NCI-H345 treated with DMSO at 0.1 percent for 48 hours (cell line): ENCODE measurements around the gene SOHLH1.

ENCODE experiments used
- DNase-seq: peaks from one replicate; lab custom pipeline; 2025; ENCODE audit not compliant: unreplicated experiment; lab: John Stamatoyannopoulos, UW

SOHLH1 gene, protein sequence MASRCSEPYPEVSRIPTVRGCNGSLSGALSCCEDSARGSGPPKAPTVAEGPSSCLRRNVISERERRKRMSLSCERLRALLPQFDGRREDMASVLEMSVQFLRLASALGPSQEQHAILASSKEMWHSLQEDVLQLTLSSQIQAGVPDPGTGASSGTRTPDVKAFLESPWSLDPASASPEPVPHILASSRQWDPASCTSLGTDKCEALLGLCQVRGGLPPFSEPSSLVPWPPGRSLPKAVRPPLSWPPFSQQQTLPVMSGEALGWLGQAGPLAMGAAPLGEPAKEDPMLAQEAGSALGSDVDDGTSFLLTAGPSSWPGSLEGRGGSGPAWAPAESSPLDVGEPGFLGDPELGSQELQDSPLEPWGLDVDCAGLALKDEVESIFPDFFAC

DNA sequence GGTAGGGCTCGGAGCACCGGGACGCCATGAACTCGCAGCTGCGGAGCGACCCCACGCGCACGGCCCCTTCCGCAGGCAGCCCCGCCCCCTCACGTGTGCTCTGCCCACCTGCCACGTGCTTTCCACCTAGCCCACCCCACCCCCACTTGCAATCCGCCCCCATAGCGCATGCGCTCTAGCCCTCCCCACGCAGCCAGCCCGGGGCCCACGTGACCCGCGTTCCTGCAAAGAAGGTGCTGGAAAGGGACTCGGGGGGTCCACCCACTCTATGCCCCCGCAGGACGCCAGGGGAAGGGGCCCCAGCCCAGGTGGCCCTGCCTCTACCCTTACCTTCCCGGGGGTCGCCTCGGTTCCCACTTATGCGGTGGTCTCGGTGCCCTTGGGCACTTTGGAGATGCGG, at the start of gene SOHLH1:
Gene SOHLH1, minus strand, starts transcription at position 42 of the 400 bp plus-strand sequence. Its CDS starts 14 bp downstream, at position 28.
- DNase-seq: no peak

DNA sequence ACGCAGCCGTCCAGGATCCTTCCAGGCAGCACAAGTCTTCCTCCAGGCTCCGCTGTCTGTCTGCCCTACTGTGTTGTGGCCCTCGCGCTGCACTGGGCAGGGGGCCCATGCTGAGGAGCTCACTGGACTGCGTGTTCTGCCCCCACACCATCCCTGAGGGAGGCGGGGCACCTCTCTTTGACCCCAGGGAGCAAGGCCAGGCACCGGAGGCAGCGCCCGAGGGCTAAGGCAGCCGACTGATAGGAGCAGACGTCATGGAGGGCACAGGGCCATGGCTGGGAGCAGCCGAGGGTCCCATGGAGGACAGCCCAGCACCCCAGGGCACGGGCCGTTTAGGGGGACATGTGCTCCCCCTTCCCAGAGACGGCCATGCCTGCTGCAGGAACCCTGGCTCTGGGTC, 49.4 kb upstream of the SOHLH1 start:
- no peak for DNase-seq

DNA sequence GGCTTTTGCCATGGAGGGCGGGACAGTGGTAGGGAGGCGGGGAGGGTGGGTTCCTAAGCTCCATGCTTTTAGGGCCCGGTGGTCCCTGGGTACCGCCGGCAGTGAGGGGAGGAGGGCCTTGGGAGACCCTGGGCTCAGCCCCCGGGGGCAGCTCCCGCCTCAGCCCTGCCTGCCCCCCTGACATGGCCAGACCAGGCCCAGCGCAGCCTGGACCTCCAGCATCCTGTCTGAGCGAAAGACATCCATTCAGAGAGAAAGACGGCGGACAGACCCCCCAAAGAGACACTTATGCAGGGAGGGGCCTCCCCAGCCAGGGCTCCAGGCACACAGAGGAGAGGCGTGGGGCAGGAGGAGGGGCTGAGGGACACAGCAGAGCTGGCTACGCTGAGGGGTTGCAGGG, 48.0 kb upstream of the SOHLH1 start:
- DNase-seq: no peak

DNA sequence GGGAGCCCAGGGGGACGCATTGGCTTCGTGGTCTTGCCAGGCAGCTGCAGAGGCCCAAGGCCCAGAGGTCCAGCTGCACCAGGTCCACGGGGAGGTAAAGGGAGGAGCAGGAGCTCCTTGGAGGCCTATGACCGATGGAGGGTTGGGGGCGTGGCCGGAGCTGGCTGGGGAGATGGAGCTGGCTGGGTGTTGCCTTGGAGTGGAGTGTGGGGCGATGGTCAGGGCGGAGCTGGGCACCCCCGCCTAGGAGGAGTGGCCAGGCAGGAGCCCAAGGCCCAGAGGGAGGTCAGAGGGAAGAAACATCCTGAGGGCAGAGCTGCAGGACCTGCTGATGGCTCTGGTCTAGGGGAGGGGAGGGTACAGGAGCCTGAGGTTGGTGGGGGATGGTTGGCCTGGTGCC, 47.3 kb upstream of the SOHLH1 start:
- no peak for DNase-seq

DNA sequence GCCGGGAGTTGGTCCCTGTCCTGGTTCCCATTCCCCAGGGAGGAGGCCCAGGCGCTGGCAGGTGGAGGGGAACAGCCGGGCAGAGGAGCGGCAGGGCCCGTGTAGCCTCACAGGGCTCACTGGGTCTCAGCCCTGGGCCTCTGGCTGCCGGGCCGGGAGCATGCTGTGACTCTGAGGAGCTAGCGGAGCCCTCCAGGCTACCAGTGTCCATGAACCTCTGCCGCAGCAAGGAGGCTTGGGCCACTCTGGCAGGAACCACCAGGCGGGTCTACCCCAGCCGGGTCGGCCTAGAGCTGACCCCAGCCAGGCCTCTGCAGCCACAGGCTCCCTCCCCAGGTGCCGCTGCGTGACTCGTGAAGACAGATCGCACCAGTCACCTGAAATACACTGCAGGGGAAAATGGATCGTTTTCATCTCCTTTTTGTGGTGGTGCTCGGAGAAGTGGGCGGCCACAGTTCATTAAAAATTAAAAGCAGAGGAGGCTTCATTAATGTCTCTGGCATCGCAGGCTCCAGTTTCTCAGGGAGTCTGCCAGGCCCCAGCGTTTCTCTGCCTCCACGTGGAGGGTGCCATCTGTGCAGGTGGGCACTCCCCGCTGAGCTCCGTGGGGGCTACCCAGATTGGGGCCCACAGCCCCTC, 46.5 kb upstream of the SOHLH1 start:
- no peak for DNase-seq

DNA sequence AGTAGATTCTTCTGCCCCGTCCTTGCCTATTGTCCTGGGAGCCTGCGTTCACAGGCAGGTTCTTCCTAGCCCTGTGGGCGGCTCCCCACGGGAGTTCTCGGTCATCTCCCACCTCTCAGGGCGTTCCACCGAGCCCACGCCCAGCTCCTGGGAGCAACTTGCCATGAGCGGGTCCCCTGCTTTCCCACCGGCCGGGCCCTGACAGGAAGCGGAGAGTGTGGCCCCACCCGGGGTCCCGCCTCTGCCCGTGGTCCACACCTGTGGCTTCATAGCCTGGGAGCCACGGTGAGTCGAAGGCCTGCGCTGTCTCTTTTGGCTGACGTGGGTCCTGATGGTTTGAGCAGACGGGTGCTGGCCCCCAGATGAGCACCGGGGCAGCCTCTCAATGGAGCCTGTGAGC, 45.9 kb upstream of the SOHLH1 start:
- no peak for DNase-seq

DNA sequence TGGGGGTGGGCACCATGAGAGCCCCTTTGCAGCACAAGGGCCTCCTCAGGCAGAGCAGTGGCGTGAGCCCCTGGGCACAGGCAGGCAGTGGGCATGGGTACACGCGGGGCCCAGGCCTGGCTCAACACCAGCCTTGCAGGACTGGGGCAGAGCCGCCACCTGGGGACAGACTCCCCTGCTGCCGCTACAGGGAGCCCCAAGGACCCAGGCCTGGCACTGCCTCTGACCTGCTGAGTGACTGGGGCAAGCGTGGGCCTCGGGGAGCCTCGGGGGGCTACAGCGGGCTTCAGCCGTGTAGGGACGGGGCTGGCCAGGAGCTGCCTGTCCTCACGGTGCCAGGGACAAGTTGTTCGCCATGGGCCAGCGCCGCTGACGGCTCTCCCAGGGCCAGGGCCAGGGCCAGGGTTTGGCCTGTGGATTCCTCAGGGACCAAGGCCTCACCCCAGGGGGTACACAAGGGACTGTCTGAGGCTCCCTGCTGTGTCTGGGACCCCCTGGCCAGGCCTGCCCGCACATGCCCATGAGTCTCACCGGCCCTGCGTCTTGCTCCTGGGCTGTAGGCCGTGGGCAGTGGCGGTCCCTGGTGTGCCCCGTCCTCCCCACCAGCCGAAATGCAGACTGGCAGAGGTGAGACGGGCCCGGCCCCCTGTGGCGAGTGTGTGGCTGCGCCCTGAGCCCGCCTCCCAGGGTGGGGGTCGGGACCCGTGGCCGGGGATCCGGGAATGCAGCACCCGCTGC, 45.2 kb upstream of the SOHLH1 start:
- no peak for DNase-seq

DNA sequence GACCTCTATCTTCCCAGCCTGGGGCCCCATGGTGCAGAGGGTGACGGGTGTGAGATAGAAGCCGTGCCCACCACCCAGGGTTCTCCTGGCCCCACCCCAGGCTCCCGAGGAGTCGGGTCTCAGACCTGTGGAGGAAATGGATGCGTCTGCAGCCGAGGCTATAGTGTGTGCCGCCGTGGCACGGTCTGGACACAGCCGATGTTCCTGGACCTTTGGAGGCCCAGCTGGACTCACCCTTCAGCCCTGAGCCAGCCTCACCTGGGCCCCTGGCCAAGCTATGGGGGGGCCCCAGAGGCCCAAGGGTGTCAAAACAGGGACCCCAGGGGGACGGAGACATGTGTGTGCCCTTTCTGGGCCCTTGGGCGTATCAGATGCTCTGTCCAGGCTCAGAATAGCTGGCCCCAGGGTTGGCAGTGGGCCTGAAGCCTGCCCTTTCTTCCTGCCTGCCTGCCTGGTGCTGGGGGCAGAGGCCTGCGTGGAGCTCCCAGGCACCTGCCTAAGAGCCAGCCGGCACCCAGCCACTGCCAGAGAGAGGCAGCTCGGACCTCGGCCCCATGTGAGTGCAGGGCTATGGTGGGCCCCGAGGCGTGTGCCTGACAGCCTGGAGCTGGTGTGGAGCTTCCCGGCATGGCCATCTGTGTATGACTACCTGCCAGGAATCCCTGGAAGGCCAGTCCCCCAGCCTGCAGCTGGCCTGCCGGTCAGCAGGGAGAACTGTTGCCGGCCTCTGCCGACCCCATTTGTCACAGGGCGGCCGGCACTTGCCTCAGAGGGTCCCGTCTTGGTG, 44.5 kb upstream of the SOHLH1 start:
- no peak for DNase-seq

DNA sequence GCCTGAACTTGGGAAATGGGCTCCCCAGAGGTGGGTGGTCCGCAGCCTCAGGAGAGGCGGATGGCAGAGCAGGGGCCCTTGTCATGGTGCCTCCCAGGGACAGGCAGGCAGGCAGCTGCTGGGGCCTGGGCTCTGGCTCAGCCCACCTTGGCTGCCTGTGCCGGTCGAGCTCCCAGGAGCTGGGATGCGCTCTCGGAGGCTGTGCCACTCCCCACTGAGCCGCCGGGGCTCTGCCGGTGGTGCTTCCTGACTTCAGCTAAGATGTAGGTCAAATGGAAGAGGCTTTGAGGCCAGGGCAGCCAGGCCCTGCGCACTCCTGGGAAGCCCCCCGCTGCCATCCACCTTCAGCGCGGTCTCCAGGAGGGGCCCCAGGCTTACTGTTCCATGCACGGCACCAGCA, 43.7 kb upstream of the SOHLH1 start:
- no peak for DNase-seq

DNA sequence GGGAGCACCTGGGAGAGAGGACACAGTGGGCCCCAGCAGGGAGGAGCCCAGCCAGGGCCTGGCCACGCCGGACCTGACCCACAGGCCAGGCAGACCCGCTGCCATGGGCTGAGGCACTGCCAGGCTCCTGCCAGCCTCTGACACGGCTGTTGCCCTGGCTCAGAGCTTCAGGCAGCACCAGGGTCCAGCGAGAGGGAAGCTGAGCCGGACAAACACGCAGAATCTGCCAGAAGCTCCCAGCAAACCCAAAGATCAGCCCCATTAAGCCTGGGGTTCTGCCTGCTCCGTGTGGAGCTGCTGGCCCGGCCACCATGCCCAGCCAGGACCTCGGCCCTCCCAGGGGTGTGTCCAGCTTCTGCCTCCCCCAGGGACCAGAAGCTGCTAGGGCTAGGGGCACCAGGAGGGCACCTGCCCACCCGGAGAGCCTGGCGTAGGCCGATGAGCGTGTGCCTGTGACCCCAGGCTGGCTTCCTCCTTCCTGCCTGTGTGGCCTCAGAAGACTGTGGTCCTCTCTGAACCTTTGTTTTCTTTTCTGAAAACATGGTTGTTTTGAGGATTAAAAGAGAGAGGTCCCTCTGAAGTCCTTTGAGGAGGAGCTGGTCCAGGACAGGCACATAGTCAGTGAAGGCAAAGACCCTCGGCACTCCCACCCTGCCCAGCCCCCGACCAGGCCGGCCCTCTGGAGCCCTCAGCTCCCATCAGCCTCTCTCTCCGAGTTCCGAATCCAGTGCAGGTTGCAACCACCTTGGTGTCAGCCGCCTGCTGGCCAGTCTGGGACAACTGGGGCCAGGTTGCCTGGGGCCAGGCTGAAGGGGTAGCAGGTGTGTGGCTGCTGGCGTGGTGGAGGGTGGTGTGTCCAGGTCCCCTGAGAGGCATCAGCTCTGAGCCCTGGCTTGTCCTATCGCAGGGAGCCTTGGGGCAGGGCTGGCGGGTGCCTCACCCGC, 42.3 kb upstream of the SOHLH1 start:
- DNase-seq: no peak

DNA sequence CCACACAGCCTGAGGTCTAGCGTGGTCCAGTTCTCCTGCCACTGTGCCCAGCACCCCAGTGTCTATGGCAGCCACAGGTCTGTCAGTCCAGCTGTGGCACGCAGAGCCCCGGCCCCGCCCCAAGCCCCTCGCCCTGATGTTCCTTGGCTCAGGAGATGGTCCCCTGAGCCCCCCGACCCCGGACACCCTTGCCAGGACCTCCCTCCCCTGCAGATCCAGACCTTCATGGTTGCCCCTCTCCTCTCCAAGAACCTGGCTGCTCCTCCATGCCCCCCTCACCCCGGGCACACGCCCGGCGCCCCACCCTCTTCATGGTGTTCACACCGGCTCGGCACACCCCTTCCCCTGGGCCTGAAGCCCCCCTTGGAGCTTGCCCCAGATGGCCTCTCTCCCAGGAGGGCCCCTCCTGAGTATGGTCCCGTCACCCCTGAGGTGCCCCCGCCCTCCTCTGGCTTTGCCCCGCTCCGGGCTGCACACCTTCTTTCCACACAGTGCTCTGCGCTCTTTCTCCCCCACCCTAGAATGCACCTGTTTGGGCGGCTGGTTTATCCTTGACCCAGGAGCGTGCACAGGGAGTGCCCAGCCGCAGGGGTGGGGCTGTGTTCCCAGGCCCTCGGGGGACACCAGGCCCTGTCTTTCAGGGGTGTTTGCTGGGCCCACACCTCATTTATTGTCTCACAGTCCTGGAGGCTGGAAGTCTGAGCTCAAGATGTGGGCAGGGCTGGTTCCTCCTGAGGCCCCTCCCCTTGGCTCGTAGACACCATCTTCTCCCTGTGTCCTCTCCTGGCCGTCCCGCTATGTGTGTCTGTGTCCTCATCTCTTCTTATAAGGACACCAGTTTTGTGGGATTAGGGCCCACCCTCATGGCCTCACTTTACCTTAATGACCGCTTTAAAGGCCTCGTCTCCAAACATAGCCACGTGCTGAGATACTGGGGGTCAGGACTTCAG, 40.3 kb upstream of the SOHLH1 start:
- DNase-seq: no peak

DNA sequence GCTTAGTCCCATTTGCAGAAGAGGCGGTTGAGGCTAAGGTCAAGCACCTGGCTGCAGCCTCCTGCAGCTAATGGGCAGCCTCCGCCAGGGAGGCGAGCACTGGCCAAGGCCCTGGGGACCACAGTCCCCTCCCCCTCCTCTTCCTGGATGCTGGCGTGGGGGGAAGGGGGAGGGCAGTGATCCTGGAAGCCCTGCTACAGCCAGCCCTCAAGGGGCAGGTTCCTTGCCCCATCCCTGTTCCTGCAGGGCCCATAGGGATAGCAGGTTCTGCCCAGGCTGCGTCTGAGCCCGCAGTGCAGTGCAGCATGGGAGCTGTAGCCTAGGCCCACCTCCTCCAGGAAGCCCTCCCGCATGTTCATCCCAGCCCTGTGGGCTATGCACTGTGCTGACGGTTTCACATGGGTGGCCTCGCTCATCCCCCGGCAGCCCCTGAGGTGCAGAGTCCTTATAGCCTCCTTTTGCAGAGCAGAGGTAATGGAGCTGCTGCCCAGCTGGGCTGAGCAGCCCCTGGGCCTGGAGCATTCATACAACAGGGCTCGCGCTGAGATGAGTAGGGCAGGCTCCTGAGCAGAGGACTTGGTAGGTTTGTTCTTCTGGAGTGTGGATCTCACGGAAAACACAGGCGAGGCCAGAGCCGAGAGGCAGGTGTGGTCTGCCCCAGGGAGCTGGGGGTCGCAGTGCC, 38.7 kb upstream of the SOHLH1 start:
- no peak for DNase-seq

DNA sequence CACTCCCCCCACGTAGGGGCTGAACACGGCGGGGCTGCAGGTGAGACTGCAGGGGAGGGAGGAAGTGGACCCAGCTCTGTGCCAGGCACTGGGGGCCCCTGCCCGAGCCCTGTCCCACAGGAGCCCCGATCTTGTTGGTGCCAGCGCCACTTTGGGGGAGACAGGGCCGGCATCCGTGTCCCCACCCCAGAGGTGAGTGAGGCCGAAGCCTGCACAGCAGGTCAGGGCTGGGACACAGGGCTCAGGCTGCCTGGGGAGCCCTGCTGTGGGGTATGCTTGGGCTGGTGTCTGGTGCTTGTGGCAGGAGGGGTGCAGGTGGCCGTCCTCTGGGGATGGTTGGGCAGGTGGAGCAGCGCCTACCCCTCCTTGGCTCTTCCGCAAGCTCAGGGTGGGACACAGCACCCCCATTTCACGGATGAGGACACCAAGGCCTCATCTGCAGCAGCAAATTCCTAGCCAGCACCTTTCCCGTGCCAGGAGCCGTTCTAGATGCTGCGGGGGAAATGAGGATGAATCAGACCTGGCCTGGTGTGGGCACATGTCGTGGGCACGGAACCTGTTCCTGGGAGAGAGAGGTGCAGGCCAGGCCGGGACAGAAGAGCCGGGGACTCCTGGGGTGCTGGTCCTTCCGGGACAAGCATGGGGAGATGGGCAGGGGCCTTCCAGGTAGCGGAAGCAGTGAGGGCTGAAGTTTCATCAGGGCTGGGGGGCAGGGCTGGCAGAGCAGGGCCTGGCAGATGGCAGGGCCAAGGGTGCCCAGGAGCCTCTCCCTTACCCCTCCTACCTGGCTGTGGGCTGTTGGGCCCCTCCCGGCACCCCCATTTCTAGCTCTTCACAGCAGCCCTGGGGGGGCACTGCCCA, 37.9 kb upstream of the SOHLH1 start:
- no peak for DNase-seq

DNA sequence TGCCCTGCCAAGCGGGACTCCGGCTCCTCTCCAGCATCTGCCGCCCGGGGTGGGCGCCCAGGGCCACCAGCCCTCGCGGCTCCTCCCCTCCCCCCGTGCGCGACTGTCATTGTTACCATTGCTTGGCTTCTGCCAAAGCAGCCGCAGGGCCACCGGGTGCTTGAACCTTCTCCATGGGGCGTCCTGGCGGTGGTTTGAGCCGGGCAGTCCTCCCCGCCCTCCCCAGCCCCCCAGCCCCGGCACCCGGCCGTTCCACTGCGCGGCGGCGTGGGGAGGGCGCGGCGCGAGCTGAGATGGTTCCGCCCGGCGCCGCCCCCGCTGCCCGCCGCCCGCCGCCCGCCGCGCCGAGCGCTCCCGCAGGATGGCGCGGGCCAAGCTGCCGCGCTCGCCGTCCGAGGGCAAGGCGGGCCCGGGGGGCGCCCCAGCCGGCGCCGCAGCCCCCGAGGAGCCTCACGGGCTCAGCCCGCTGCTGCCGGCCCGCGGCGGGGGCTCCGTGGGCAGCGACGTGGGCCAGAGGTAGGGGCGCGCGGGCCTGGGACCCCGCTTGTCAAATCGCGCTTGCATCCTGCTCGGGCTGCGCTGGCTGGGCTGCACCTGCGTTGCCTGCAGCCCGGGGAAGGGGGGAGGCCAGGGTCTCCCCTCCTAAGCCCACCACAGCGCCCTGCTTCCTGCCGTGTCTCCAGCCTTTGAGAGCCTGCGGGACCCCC, 37.1 kb upstream of the SOHLH1 start:
- no peak for DNase-seq

DNA sequence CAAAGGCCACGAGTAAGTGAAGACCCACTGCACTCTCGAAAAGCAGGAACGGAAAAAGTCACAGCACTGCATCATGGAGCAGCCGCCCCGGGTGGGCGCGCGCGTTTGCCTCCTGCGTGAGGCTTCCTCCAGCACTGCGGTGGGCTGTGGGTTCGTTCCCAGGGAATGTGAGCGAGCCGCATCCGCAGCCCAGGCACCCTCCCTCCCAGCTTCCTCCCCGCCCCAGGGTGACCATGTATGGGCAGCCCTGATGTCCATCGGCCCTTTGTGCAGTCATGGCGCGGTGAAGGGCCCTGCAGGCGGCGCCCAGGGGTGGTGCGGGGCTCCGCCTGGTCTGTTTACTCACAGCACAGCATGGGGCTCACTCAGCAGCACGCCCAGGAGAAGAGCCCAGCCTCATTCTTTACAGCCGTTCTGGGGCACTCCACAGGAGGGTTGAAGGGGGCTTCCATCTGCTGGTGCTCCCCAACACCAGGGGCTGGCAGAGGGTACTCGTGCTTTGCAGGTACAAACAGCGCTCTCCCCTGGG, 35.4 kb upstream of the SOHLH1 start:
- DNase-seq: no peak

DNA sequence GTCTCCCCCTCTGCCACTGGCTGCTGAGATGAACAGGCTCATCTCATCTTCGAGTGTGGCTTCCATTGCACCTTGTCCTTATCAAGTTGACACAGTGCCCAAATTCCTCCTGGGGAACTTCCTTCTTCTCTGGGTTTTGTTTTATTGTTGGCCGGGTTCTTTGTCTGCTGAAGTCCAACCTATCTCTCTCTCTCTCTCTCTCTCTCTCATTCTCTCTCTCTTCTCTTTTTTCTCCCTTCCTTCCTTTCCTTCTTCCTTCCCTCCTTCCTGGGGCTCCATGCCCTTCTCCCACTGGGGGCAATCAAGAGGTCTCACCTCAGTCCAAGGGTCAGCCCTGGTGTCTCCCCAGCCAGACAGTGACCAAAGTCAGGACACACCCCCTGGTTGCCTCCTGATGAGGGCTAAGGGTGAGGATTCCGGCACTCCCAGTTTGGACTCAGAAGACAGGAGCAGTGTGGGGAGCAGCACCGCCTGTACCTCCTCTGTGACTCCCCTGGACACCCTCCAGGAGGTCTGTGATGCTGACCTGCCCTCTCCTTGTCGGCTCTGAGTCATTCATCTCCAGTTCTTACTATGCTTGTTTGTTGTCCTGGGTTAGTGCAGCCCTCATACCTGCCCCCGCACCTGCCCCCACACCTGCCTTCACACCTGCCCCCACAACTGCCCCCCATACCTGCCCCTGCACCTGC, 33.4 kb upstream of the SOHLH1 start:
- no peak for DNase-seq
